Dendritic cell treated with granulocyte-macrophage colony-stimulating factor and Interleukin-4, amounts not matched to agents 40 ng/mL and 50 ng/mL, for 4 days (primary cell): ENCODE measurements around the gene AREG.

Experiments used
- H3K27ac Mint-ChIP-seq: one replicate; pipeline ENCODE4 v1.8.0; 2022; ENCODE audit warnings: mild to moderate bottlenecking, mixed read lengths
- H3K27me3 Mint-ChIP-seq: one replicate; pipeline ENCODE4 v1.8.0; 2022; ENCODE audit warnings: mild to moderate bottlenecking, mixed read lengths
- H3K36me3 Mint-ChIP-seq: one replicate; pipeline ENCODE4 v1.8.0; 2022; ENCODE audit warnings: low read depth, mixed read lengths
- H3K4me1 Mint-ChIP-seq: one replicate; pipeline ENCODE4 v1.8.0; 2022; ENCODE audit warnings: low read depth, mixed read lengths
- H3K4me3 Mint-ChIP-seq: one replicate; pipeline ENCODE4 v1.8.0; 2022; ENCODE audit warnings: mild to moderate bottlenecking, moderate library complexity, mixed read lengths
- H3K9me3 Mint-ChIP-seq: one replicate; pipeline ENCODE4 v1.8.0; 2022; ENCODE audit warnings: mixed read lengths
- intact Hi-C: fragments of 100-400 bp; cut with micrococcal nuclease; formaldehyde crosslinking; loops from one replicate; pipeline ENCODE4 v1.15.0; 2022

AREG gene

GRCh38 chr4:74446193-74446868, 1.4 kb downstream of the AREG start:
- Mint-ChIP-seq H3K9me3 (no peaks in the 10 kb centered on the region), H3K4me3 (no peak overlapping the region), H3K36me3 (peaks cover 8% of the 10 kb centered on the region), H3K27ac (no peak overlapping the region), H3K4me1 (peaks cover 5% of the 10 kb centered on the region), H3K27me3 (peaks cover 3% of the 10 kb centered on the region)
- intact Hi-C loops, result loop anchor here (5.0 kb wide), 1 partner anchor 124 kb away; no protein-coding TSS in a partner anchor

- Mint-ChIP-seq H3K4me1 (peaks cover 5% of the 10 kb centered on the region), H3K9me3 (no peaks in the 10 kb centered on the region), H3K36me3 (peaks cover 8% of the 10 kb centered on the region), H3K27ac (no peak overlapping the region), H3K27me3 (peaks cover 3% of the 10 kb centered on the region), H3K4me3 (no peak overlapping the region)
- intact Hi-C loops, result loop anchor here (5.0 kb wide), 1 partner anchor 125 kb away; no protein-coding TSS in a partner anchor
Measured at GRCh38 chr4:74446896-74447295, 2.0 kb downstream of the AREG start.

GRCh38 chr4:74447636-74448233, 2.8 kb downstream of the AREG start:
- Mint-ChIP-seq H3K27me3 (peaks cover 3% of the 10 kb centered on the region), H3K4me1 (peaks cover 5% of the 10 kb centered on the region), H3K4me3 (no peak overlapping the region), H3K27ac (no peak overlapping the region), H3K36me3 (peaks cover 8% of the 10 kb centered on the region), H3K9me3 (no peaks in the 10 kb centered on the region)
- intact Hi-C loops, result loop anchor here (5.0 kb wide), 1 partner anchor 125 kb away; no protein-coding TSS in a partner anchor

- intact Hi-C loops, result loop anchor here (5.0 kb wide), 1 partner anchor 127 kb away; no protein-coding TSS in a partner anchor
- no peak overlapping the region for H3K4me3 Mint-ChIP-seq
- H3K27me3 Mint-ChIP-seq, result peaks cover 3% of the 10 kb centered on the region
- no peaks in the 10 kb centered on the region for H3K9me3 Mint-ChIP-seq
- no peak overlapping the region for H3K27ac Mint-ChIP-seq
- peaks cover 8% of the 10 kb centered on the region for H3K36me3 Mint-ChIP-seq
- H3K4me1 Mint-ChIP-seq, result peaks cover 5% of the 10 kb centered on the region
Measured at GRCh38 chr4:74449571-74450297, 4.8 kb downstream of the AREG start.

GRCh38 chr4:74450298-74450683, 5.4 kb downstream of the AREG start:
- no peak overlapping the region for H3K27ac Mint-ChIP-seq
- no peaks in the 10 kb centered on the region for H3K9me3 Mint-ChIP-seq
- H3K27me3 Mint-ChIP-seq, result peaks cover under 1% of the 10 kb centered on the region
- H3K4me1 Mint-ChIP-seq, result peaks cover 2% of the 10 kb centered on the region
- H3K36me3 Mint-ChIP-seq, result peaks cover 3% of the 10 kb centered on the region
- no peak overlapping the region for H3K4me3 Mint-ChIP-seq
- intact Hi-C loops, result no loop called here

GRCh38 chr4:74451214-74451661, 6.3 kb downstream of the AREG start:
- H3K4me1 Mint-ChIP-seq, result no peaks in the 10 kb centered on the region
- H3K9me3 Mint-ChIP-seq, result no peaks in the 10 kb centered on the region
- H3K27me3 Mint-ChIP-seq, result no peaks in the 10 kb centered on the region
- H3K4me3 Mint-ChIP-seq, result no peak overlapping the region
- no peaks in the 10 kb centered on the region for H3K36me3 Mint-ChIP-seq
- intact Hi-C loops, result no loop called here
- H3K27ac Mint-ChIP-seq, result no peak overlapping the region

GRCh38 chr4:74453037-74453635, 8.2 kb downstream of the AREG start:
- H3K9me3 Mint-ChIP-seq, result no peaks in the 10 kb centered on the region
- H3K4me1 Mint-ChIP-seq, result no peaks in the 10 kb centered on the region
- H3K27ac Mint-ChIP-seq, result no peak overlapping the region
- no peaks in the 10 kb centered on the region for H3K27me3 Mint-ChIP-seq
- no peaks in the 10 kb centered on the region for H3K36me3 Mint-ChIP-seq
- no peak overlapping the region for H3K4me3 Mint-ChIP-seq
- intact Hi-C loops, result no loop called here

- intact Hi-C loops, result no loop called here
- Mint-ChIP-seq H3K4me1 (no peaks in the 10 kb centered on the region), H3K36me3 (no peaks in the 10 kb centered on the region), H3K4me3 (no peak overlapping the region), H3K27me3 (no peaks in the 10 kb centered on the region), H3K27ac (no peak overlapping the region), H3K9me3 (peaks cover 1% of the 10 kb centered on the region)
Measured at GRCh38 chr4:74453829-74454742, 9.2 kb downstream of the AREG start.

- Mint-ChIP-seq H3K27me3 (no peaks in the 10 kb centered on the region), H3K4me1 (no peaks in the 10 kb centered on the region), H3K36me3 (no peaks in the 10 kb centered on the region), H3K9me3 (peaks cover 13% of the 10 kb centered on the region), H3K4me3 (no peak overlapping the region), H3K27ac (no peak overlapping the region)
- intact Hi-C loops, result no loop called here
Measured at GRCh38 chr4:74455361-74456055, 10.6 kb downstream of the AREG start.

GRCh38 chr4:74456056-74456744, 11.3 kb downstream of the AREG start:
- H3K4me1 Mint-ChIP-seq, result no peaks in the 10 kb centered on the region
- H3K27ac Mint-ChIP-seq, result no peak overlapping the region
- intact Hi-C loops, result no loop called here
- no peaks in the 10 kb centered on the region for H3K36me3 Mint-ChIP-seq
- no peaks in the 10 kb centered on the region for H3K27me3 Mint-ChIP-seq
- peaks cover 13% of the 10 kb centered on the region for H3K9me3 Mint-ChIP-seq
- H3K4me3 Mint-ChIP-seq, result no peak overlapping the region

- Mint-ChIP-seq H3K27me3 (no peaks in the 10 kb centered on the region), H3K4me3 (no peak overlapping the region), H3K4me1 (no peaks in the 10 kb centered on the region), H3K27ac (no peak overlapping the region), H3K36me3 (no peaks in the 10 kb centered on the region), H3K9me3 (peaks cover 13% of the 10 kb centered on the region)
- intact Hi-C loops, result no loop called here
Measured at GRCh38 chr4:74456849-74457395, 12.0 kb downstream of the AREG start.

GRCh38 chr4:74460833-74461232, 15.9 kb downstream of the AREG start:
- H3K27ac Mint-ChIP-seq, result no peak overlapping the region
- H3K27me3 Mint-ChIP-seq, result no peaks in the 10 kb centered on the region
- intact Hi-C loops, result no loop called here
- H3K4me1 Mint-ChIP-seq, result no peaks in the 10 kb centered on the region
- no peaks in the 10 kb centered on the region for H3K36me3 Mint-ChIP-seq
- H3K9me3 Mint-ChIP-seq, result peaks cover 13% of the 10 kb centered on the region
- H3K4me3 Mint-ChIP-seq, result no peak overlapping the region
